MM.1S (cell line): ENCODE data around the gene SPEG.

Source experiments
- DNase-seq: peaks from one replicate; pipeline ENCODE4 v3.0.0-alpha.2; 2015
- H2AFZ ChIP-seq: fragments of 300-600 bp; sonication (generic); 2 replicates; pipeline ENCODE4 v1.6.0; 2016; ENCODE audit warnings: antibody characterized with exemption, low read length
- H3F3A ChIP-seq: fragments of 300-600 bp; sonication (generic); 2 replicates; pipeline ENCODE4 v1.6.1; 2016; ENCODE audit warnings: mild to moderate bottlenecking, antibody characterized with exemption, low read length, moderate library complexity, mixed read lengths; ENCODE audit not compliant: insufficient read depth
- H3K27ac ChIP-seq: fragments of 300-600 bp; sonication (generic); 2 replicates; pipeline ENCODE4 v1.5.1; 2016; ENCODE audit warnings: mild to moderate bottlenecking, low read length
- H3K27me3 ChIP-seq: fragments of 300-600 bp; sonication (generic); replicated peaks from 2 replicates; pipeline ENCODE4 v1.6.0; 2016; ENCODE audit warnings: low read length; ENCODE audit not compliant: insufficient read depth
- H3K36me3 ChIP-seq: fragments of 300-600 bp; sonication (generic); replicated peaks from 2 replicates; pipeline ENCODE4 v1.6.1; 2016; ENCODE audit warnings: mild to moderate bottlenecking, low read length, mixed read lengths; ENCODE audit not compliant: insufficient read depth
- H3K4me1 ChIP-seq: fragments of 300-600 bp; sonication (generic); 2 replicates; pipeline ENCODE4 v1.6.1; 2016; ENCODE audit warnings: low read length, mixed read lengths
- H3K4me2 ChIP-seq: fragments of 300-600 bp; sonication (generic); 2 replicates; pipeline ENCODE4 v1.6.0; 2016; ENCODE audit warnings: low read depth, low read length
- H3K4me3 ChIP-seq: fragments of 300-600 bp; sonication (generic); 2 replicates; pipeline ENCODE4 v1.5.1; 2016; ENCODE audit warnings: low read length, mixed read lengths
- H3K79me2 ChIP-seq: fragments of 300-600 bp; sonication (generic); 2 replicates; pipeline ENCODE4 v1.6.1; 2016; ENCODE audit warnings: mixed run types, low read length, mixed read lengths
- H3K9ac ChIP-seq: fragments of 300-600 bp; sonication (generic); 2 replicates; pipeline ENCODE4 v1.6.1; 2016; ENCODE audit warnings: low read length, mixed read lengths
- H3K9me2 ChIP-seq: fragments of 300-600 bp; sonication (generic); replicated peaks from 2 replicates; pipeline ENCODE4 v1.6.1; 2016; ENCODE audit warnings: mild to moderate bottlenecking, low read length, mixed read lengths; ENCODE audit not compliant: insufficient read depth
- H3K9me3 ChIP-seq: fragments of 300-600 bp; sonication (generic); replicated peaks from 2 replicates; pipeline ENCODE4 v1.6.1; 2016; ENCODE audit warnings: mild to moderate bottlenecking, low read length, mixed read lengths; ENCODE audit not compliant: insufficient read depth
- H4K20me1 ChIP-seq: fragments of 300-600 bp; sonication (generic); 2 replicates; pipeline ENCODE4 v1.6.1; 2016; ENCODE audit warnings: mild to moderate bottlenecking, low read length, moderate library complexity, mixed read lengths; ENCODE audit not compliant: insufficient read depth
- CTCF ChIP-seq: fragments of 300-600 bp; sonication (generic); IDR thresholded peaks from 2 replicates; pipeline ENCODE4 v1.5.1; 2016; ENCODE audit warnings: antibody characterized with exemption, low read length, mixed read lengths
- EZH2 ChIP-seq: fragments of 300-600 bp; sonication (generic); optimal IDR thresholded peaks from 2 replicates; pipeline ENCODE3; 2017; ENCODE audit warnings: low read depth, mild to moderate bottlenecking, antibody characterized with exemption, low read length, mixed read lengths
- EZH2phosphoT487 ChIP-seq: fragments of 300-600 bp; sonication (generic); IDR thresholded peaks from 2 replicates; pipeline ENCODE4 v1.6.1; 2018; ENCODE audit warnings: antibody characterized with exemption, low read length

SPEG gene

GRCh38 chr2:219508971-219509779 is 74.5 kb downstream of the SPEG start:
- Histone ChIP-seq H3K27ac (no peak overlapping the region), H3K79me2 (no peaks in the 10 kb centered on the region), H4K20me1 (no peaks in the 10 kb centered on the region), H3K9me2 (no peaks in the 10 kb centered on the region), H3F3A (no peaks in the 10 kb centered on the region), H3K4me3 (no peak overlapping the region), H3K36me3 (no peaks in the 10 kb centered on the region), H3K9ac (no peak overlapping the region), H3K4me1 (no peaks in the 10 kb centered on the region), H3K4me2 (no peak overlapping the region; the same call in 1 of the 2 replicates), H3K27me3 (peaks cover 47% of the 10 kb centered on the region), H3K9me3 (no peaks in the 10 kb centered on the region), H2AFZ (no peak overlapping the region)
- no peak for DNase-seq
- TF ChIP-seq CTCF (no peak), EZH2phosphoT487 (no peak), EZH2 (no peak)

- DNase-seq: no peak
- H3K79me2 ChIP-seq: no peaks in the 10 kb centered on the region
- H3K4me1 ChIP-seq: no peaks in the 10 kb centered on the region
- H3F3A ChIP-seq: no peaks in the 10 kb centered on the region
- no peak overlapping the region for H3K27ac ChIP-seq
- no peaks in the 10 kb centered on the region for H3K36me3 ChIP-seq
- H2AFZ ChIP-seq: no peak overlapping the region
- TF ChIP-seq CTCF (peak; percentile 57), EZH2phosphoT487 (no peak), EZH2 (no peak)
- H3K9me3 ChIP-seq: no peaks in the 10 kb centered on the region
- no peak overlapping the region for H3K4me3 ChIP-seq
- H3K4me2 ChIP-seq: peak overlapping the region; percentile 34; the same call in 1 of the 2 replicates
- H3K9me2 ChIP-seq: no peaks in the 10 kb centered on the region
- peaks cover 54% of the 10 kb centered on the region for H3K27me3 ChIP-seq
- H3K9ac ChIP-seq: no peak overlapping the region
- H4K20me1 ChIP-seq: no peaks in the 10 kb centered on the region
These were observed 75.3 kb downstream of the SPEG start for GRCh38 chr2:219509780-219510511.

- Histone ChIP-seq H3K9me2 (no peaks in the 10 kb centered on the region), H3K9me3 (no peaks in the 10 kb centered on the region), H2AFZ (no peak overlapping the region), H3F3A (no peaks in the 10 kb centered on the region), H3K79me2 (no peaks in the 10 kb centered on the region), H3K9ac (no peak overlapping the region), H3K4me1 (no peaks in the 10 kb centered on the region), H3K27ac (no peak overlapping the region), H3K4me3 (no peak overlapping the region), H3K4me2 (no peak overlapping the region), H3K27me3 (peaks cover 61% of the 10 kb centered on the region), H4K20me1 (no peaks in the 10 kb centered on the region), H3K36me3 (no peaks in the 10 kb centered on the region)
- DNase-seq: no peak
- TF ChIP-seq CTCF (no peak), EZH2 (no peak), EZH2phosphoT487 (no peak)
These were observed 76.0 kb downstream of the SPEG start for GRCh38 chr2:219510512-219511135.
